NCI-H82 treated with DMSO at 0.1 percent for 48 hours (cell line): ENCODE results near the gene PBXIP1.
"Not testable (repeated sequence)": the region's sequence is repeated elsewhere in the genome, so short reads cannot be mapped to it uniquely, and the experiment has no call there.

Experiments used
- DNase-seq: peaks from one replicate; lab custom pipeline; 2025; ENCODE audit not compliant: unreplicated experiment; lab: John Stamatoyannopoulos, UW

The PBXIP1 gene

GRCh38 chr1:154955718-154956543 lies at the start of gene PBXIP1:
PBXIP1 (minus strand) TSS chr1:154956099; CDS start chr1:154953721, 2,378 bp downstream.
- DNase-seq, result peak; percentile 96

GRCh38 chr1:155005076-155006011 lies 49.4 kb upstream of the PBXIP1 start:
- DNase-seq, result no peak

GRCh38 chr1:155004352-155005075 lies 48.6 kb upstream of the PBXIP1 start:
- no peak for DNase-seq

- no peak for DNase-seq
Observed at GRCh38 chr1:155003766-155004351, 48.0 kb upstream of the PBXIP1 start.

- DNase-seq, result peak; percentile 26
Observed at GRCh38 chr1:155003227-155003765, 47.4 kb upstream of the PBXIP1 start.

- DNase-seq, result no peak
Observed at GRCh38 chr1:155002464-155003226, 46.7 kb upstream of the PBXIP1 start, which contains the start of gene ZBTB7B. ZBTB7B (plus strand) TSS chr1:155002802; CDS start chr1:155014661, 11,859 bp downstream.

- peak; percentile 100 for DNase-seq
Observed at GRCh38 chr1:155001675-155002463, 46.0 kb upstream of the PBXIP1 start.

- DNase-seq, result no peak
Observed at GRCh38 chr1:155001425-155001674, 45.5 kb upstream of the PBXIP1 start.

- DNase-seq, result peak; percentile 91
Observed at GRCh38 chr1:155000726-155001424, 45.0 kb upstream of the PBXIP1 start.

GRCh38 chr1:155000411-155000725 lies 44.5 kb upstream of the PBXIP1 start:
- DNase-seq, result no peak

- peak; percentile 43 for DNase-seq
Observed at GRCh38 chr1:154999571-155000410, 43.9 kb upstream of the PBXIP1 start.

GRCh38 chr1:154998818-154999570 lies 43.1 kb upstream of the PBXIP1 start:
- DNase-seq, result peak; percentile 71

GRCh38 chr1:154998201-154998780 lies 42.4 kb upstream of the PBXIP1 start:
- no peak for DNase-seq

- no peak for DNase-seq
Observed at GRCh38 chr1:154996966-154997701, 41.2 kb upstream of the PBXIP1 start.

- not testable (repeated sequence) for DNase-seq
Observed at GRCh38 chr1:154995301-154995983, 39.5 kb upstream of the PBXIP1 start.
